Body of pancreas (tissue), 4 donors: ENCODE data around the gene DNAJC3.

Source experiments
- POLR2A ChIP-seq, 3 donors: fragments of 450-650 bp; IDR thresholded peaks; one replicate each; pipeline ENCODE4 v1.6.1; 2016; ENCODE audit warnings: antibody characterized with exemption in 3 of 3, mild to moderate bottlenecking in 2 of 3
- TF ChIP-seq, protein P1 (sequence below), 7 experiments: fragments of 450-650 bp in 4 of 7; fragments of 200-600 bp in 3 of 7; sonication (generic) in 3 of 7; IDR thresholded peaks; one replicate each; pipeline ENCODE4 v1.5.1; 2016 to 2019; ENCODE audit warnings: antibody characterized with exemption in 7 of 7

DNA sequence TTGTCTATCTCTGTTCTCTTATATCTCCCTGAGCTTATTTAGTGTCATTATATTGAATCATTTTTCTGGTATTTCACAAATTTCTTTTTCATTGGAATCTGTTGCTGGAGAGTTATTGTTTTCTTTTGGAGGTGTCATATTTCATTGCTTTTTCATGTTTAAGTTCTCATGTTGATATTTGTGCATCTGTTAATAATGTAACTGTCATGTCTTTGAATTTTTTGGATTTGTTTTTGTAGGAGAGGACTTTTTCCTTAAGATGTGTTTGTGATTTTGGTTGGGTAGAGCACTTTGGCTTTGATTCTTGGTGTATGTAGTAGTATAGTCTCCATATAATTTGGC is 64.0 kb downstream of the DNAJC3 start:
- TF ChIP-seq, protein P1, sequence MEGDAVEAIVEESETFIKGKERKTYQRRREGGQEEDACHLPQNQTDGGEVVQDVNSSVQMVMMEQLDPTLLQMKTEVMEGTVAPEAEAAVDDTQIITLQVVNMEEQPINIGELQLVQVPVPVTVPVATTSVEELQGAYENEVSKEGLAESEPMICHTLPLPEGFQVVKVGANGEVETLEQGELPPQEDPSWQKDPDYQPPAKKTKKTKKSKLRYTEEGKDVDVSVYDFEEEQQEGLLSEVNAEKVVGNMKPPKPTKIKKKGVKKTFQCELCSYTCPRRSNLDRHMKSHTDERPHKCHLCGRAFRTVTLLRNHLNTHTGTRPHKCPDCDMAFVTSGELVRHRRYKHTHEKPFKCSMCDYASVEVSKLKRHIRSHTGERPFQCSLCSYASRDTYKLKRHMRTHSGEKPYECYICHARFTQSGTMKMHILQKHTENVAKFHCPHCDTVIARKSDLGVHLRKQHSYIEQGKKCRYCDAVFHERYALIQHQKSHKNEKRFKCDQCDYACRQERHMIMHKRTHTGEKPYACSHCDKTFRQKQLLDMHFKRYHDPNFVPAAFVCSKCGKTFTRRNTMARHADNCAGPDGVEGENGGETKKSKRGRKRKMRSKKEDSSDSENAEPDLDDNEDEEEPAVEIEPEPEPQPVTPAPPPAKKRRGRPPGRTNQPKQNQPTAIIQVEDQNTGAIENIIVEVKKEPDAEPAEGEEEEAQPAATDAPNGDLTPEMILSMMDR (IDR thresholded peaks at IDR 0.05) = no peak
- TF ChIP-seq POLR2A (IDR thresholded peaks at IDR 0.05) = no peak
